Breast epithelium (tissue), 3 donors: ENCODE measurements around the gene GORASP1.

Experiments used
- POLR2A ChIP-seq: fragments of 450-650 bp; IDR thresholded peaks from one replicate; pipeline ENCODE4 v1.6.1; 2016; ENCODE audit warnings: antibody characterized with exemption, mild to moderate bottlenecking, moderate library complexity
- POLR2AphosphoS5 ChIP-seq, 3 donors: sonication (generic); formaldehyde crosslinking; IDR thresholded peaks; one replicate each; pipeline ENCODE4 v1.6.1; 2017; ENCODE audit warnings: antibody characterized with exemption in 3 of 3
- TF ChIP-seq, protein P1 (sequence below), 3 donors: fragments of 450-650 bp; IDR thresholded peaks; one replicate each; pipeline ENCODE4 v1.5.1; 2016 to 2017; ENCODE audit warnings: antibody characterized with exemption in 3 of 3, mild to moderate bottlenecking in 3 of 3, moderate library complexity in 3 of 3

DNA sequence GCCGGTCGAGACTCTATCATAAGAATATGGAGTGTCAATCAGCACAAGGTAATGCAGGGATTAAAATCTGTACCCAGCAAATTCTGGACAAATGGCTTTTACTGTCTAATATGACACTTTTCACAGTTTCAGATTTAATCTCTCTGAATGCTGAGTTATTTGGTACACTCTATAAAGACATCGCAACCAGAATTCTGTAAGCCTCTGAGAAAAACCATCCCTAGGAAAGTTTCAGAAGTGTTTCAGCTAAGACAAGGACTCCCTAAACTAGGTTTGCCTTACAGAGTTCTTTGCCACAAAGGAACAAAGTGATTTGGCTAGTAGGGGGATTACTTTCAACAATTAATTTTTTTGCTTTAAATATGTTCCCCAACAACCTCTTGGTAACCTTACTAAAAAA, 44.3 kb downstream of the GORASP1 start:
- TF ChIP-seq, protein P1, sequence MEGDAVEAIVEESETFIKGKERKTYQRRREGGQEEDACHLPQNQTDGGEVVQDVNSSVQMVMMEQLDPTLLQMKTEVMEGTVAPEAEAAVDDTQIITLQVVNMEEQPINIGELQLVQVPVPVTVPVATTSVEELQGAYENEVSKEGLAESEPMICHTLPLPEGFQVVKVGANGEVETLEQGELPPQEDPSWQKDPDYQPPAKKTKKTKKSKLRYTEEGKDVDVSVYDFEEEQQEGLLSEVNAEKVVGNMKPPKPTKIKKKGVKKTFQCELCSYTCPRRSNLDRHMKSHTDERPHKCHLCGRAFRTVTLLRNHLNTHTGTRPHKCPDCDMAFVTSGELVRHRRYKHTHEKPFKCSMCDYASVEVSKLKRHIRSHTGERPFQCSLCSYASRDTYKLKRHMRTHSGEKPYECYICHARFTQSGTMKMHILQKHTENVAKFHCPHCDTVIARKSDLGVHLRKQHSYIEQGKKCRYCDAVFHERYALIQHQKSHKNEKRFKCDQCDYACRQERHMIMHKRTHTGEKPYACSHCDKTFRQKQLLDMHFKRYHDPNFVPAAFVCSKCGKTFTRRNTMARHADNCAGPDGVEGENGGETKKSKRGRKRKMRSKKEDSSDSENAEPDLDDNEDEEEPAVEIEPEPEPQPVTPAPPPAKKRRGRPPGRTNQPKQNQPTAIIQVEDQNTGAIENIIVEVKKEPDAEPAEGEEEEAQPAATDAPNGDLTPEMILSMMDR (IDR thresholded peaks at IDR 0.05): no peak
- no peak for TF ChIP-seq POLR2AphosphoS5 (IDR thresholded peaks at IDR 0.05)
- TF ChIP-seq POLR2A: no peak
